ENCODE measurements around the gene FKBP8. TPM values are rescaled to one million over a fixed set of nuclear protein-coding genes. Genes with fewer than 3 reads are reported as not detected.

FKBP8 gene
- total RNA-seq, 4 donors from 2014 or later, result 408 to 436 (median 418) TPM

- Histone ChIP-seq H3K27ac (peak overlapping the region in 3 of 4 donors; percentile 42 to 68 (median 45)), H3K27me3 (no peaks in the 10 kb centered on the region), H3K36me3 (no peaks in the 10 kb centered on the region), H3K4me3 (no peak overlapping the region), H3K4me1 (peaks cover 0 to 88% (median 51%) of the 10 kb centered on the region in 3 donors), H3K9me3 (no peaks in the 10 kb centered on the region)
- TF ChIP-seq CTCF (IDR thresholded peaks at IDR 0.05) (peak in 1 of 4 experiments; percentile 5), EP300 (IDR thresholded peaks at IDR 0.05) (no peak)
- no peak for ATAC-seq
- 80% methylated on average over 5 of the region's 17 CpGs for WGBS, 2 donors (ENCODE audit: low coverage in 1 of 2)
Observed at GRCh38 chr19:18487576-18488402, 55.6 kb downstream of the FKBP8 start.

GRCh38 chr19:18486746-18487145 is 56.6 kb downstream of the FKBP8 start:
- Histone ChIP-seq H3K9me3 (no peaks in the 10 kb centered on the region), H3K36me3 (no peaks in the 10 kb centered on the region), H3K4me1 (peaks cover 0 to 83% (median 51%) of the 10 kb centered on the region in 3 donors), H3K4me3 (no peak overlapping the region), H3K27ac (peak overlapping the region in 3 of 4 donors; percentile 55 to 77 (median 68)), H3K27me3 (no peaks in the 10 kb centered on the region)
- TF ChIP-seq CTCF (IDR thresholded peaks at IDR 0.05) (no peak), POLR2AphosphoS5 (IDR thresholded peaks at IDR 0.05) (no peak), EP300 (IDR thresholded peaks at IDR 0.05) (no peak), POLR2A (IDR thresholded peaks at IDR 0.05) (no peak)
- ATAC-seq, result no peak
- 75 to 87% methylated on average over 2 to 3 of the region's 8 CpGs for WGBS, 2 donors (ENCODE audit: low coverage in 1 of 2)

GRCh38 chr19:18484992-18485391 is 58.4 kb downstream of the FKBP8 start:
- peaks cover 0 to 94% (median 60%) of the 10 kb centered on the region in 3 donors for H3K4me1 ChIP-seq
- no peak overlapping the region for H3K4me3 ChIP-seq
- no peaks in the 10 kb centered on the region for H3K9me3 ChIP-seq
- TF ChIP-seq POLR2AphosphoS5 (IDR thresholded peaks at IDR 0.05) (no peak), CTCF (IDR thresholded peaks at IDR 0.05) (no peak), EP300 (IDR thresholded peaks at IDR 0.05) (no peak), POLR2A (IDR thresholded peaks at IDR 0.05) (no peak)
- 100% methylated on average over 1 to 2 of the region's 5 CpGs for WGBS, 2 donors (ENCODE audit: low coverage in 1 of 2)
- no peaks in the 10 kb centered on the region for H3K36me3 ChIP-seq
- H3K27ac ChIP-seq, result peak overlapping the region in 1 of 4 donors; percentile 68
- no peak for ATAC-seq
- no peaks in the 10 kb centered on the region for H3K27me3 ChIP-seq

- TF ChIP-seq CTCF (IDR thresholded peaks at IDR 0.05) (no peak), EP300 (IDR thresholded peaks at IDR 0.05) (no peak), POLR2A (IDR thresholded peaks at IDR 0.05) (no peak), POLR2AphosphoS5 (IDR thresholded peaks at IDR 0.05) (no peak)
- Histone ChIP-seq H3K27me3 (no peaks in the 10 kb centered on the region), H3K4me1 (peaks cover 3 to 94% (median 62%) of the 10 kb centered on the region in 3 donors), H3K36me3 (no peaks in the 10 kb centered on the region), H3K9me3 (no peaks in the 10 kb centered on the region), H3K27ac (peak overlapping the region in 1 of 4 donors; percentile 27), H3K4me3 (no peak overlapping the region)
- 50 to 66% methylated on average over 4 to 8 of the region's 12 CpGs for WGBS, 2 donors (ENCODE audit: low coverage in 1 of 2)
- ATAC-seq, result no peak
Observed at GRCh38 chr19:18483119-18483890, 60.1 kb downstream of the FKBP8 start.

Other genes with a start within 250 kb of the FKBP8 start
- gene LSM4, start 220.5 kb downstream of the FKBP8 start, total RNA-seq, result 100 to 1,000 TPM in 1 of 4 donors, 10 to 100 TPM in 3; 81.2 to 116 (median 94.5) TPM
- 10 to 100 TPM; 15.0 to 38.2 (median 23.1) TPM for gene PGPEP1, start 203.0 kb downstream of the FKBP8 start, total RNA-seq
- 1 to 10 TPM in 3 of 4 donors, under 1 TPM in 1; 0.62 to 3.7 (median 3.0) TPM for gene GDF15, start 157.4 kb downstream of the FKBP8 start, total RNA-seq
- 10 to 100 TPM in 1 of 4 donors, 1 to 10 TPM in 3; 1.9 to 19.0 (median 4.8) TPM for gene LRRC25, start 146.0 kb downstream of the FKBP8 start, total RNA-seq
- 10 to 100 TPM; 58.4 to 76.2 (median 61.3) TPM for gene SSBP4, start 124.2 kb downstream of the FKBP8 start, total RNA-seq
- gene ISYNA1, start 105.4 kb downstream of the FKBP8 start, total RNA-seq, result 10 to 100 TPM; 15.2 to 31.6 (median 19.8) TPM
- gene ELL, start 21.5 kb downstream of the FKBP8 start, total RNA-seq, result 10 to 100 TPM; 12.5 to 19.0 (median 14.7) TPM
- 100 to 1,000 TPM; 130 to 137 (median 135) TPM for gene KXD1, start 14.3 kb upstream of the FKBP8 start, total RNA-seq
- gene UBA52, start 28.3 kb upstream of the FKBP8 start, total RNA-seq, result 100 to 1,000 TPM; 371 to 644 (median 574) TPM
- gene REX1BD, start 45.2 kb upstream of the FKBP8 start, total RNA-seq, result 10 to 100 TPM; 64.8 to 72.6 (median 68.6) TPM
- gene CRLF1, start 63.2 kb upstream of the FKBP8 start, total RNA-seq, result 10 to 100 TPM; 10.9 to 67.4 (median 42.7) TPM
- gene TMEM59L, start 69.3 kb upstream of the FKBP8 start, total RNA-seq, result 1 to 10 TPM in 3 of 4 donors, under 1 TPM in 1; 0.96 to 4.0 (median 2.0) TPM
- gene KLHL26, start 93.5 kb upstream of the FKBP8 start, total RNA-seq, result 10 to 100 TPM; 12.9 to 19.0 (median 14.6) TPM
- gene CRTC1, start 140.1 kb upstream of the FKBP8 start, total RNA-seq, result 1 to 10 TPM; 3.8 to 8.9 (median 6.3) TPM
- 1 to 10 TPM in 1 of 4 donors, under 1 TPM in 3; 0.40 to 4.4 (median 0.50) TPM for gene COMP, start 247.7 kb upstream of the FKBP8 start, total RNA-seq